ENCODE measurements around the gene ARHGAP26.

The ARHGAP26 gene

GRCh38 chr5:142849466-142849865 is 79.3 kb downstream of the ARHGAP26 start:
- no peak for DNase-seq (ENCODE audit: low read depth)

- DNase-seq (ENCODE audit: low read depth), result no peak
Observed at GRCh38 chr5:142849880-142850279, 79.7 kb downstream of the ARHGAP26 start.

- DNase-seq (ENCODE audit: low read depth), result no peak
Observed at GRCh38 chr5:142851731-142852130, 81.6 kb downstream of the ARHGAP26 start.

GRCh38 chr5:142852416-142853198 is 82.4 kb downstream of the ARHGAP26 start:
- DNase-seq (ENCODE audit: low read depth), result no peak

- no peak for DNase-seq (ENCODE audit: low read depth)
Observed at GRCh38 chr5:142853682-142854081, 83.5 kb downstream of the ARHGAP26 start.

- no peak for DNase-seq (ENCODE audit: low read depth)
Observed at GRCh38 chr5:142856269-142856782, 86.1 kb downstream of the ARHGAP26 start.

- no peak for DNase-seq (ENCODE audit: low read depth)
Observed at GRCh38 chr5:142857405-142857804, 87.2 kb downstream of the ARHGAP26 start.

- no peak for DNase-seq (ENCODE audit: low read depth)
Observed at GRCh38 chr5:142859037-142859436, 88.9 kb downstream of the ARHGAP26 start.

- no peak for DNase-seq (ENCODE audit: low read depth)
Observed at GRCh38 chr5:142860270-142860669, 90.1 kb downstream of the ARHGAP26 start.

- DNase-seq (ENCODE audit: low read depth), result no peak
Observed at GRCh38 chr5:142861011-142861410, 90.8 kb downstream of the ARHGAP26 start.

- no peak for DNase-seq (ENCODE audit: low read depth)
Observed at GRCh38 chr5:142862594-142862993, 92.4 kb downstream of the ARHGAP26 start.

GRCh38 chr5:142863856-142864255 is 93.7 kb downstream of the ARHGAP26 start:
- no peak for DNase-seq (ENCODE audit: low read depth)

GRCh38 chr5:142864290-142865260 is 94.4 kb downstream of the ARHGAP26 start:
- no peak for DNase-seq (ENCODE audit: low read depth)

GRCh38 chr5:142865631-142866030 is 95.5 kb downstream of the ARHGAP26 start:
- no peak for DNase-seq (ENCODE audit: low read depth)

GRCh38 chr5:142866563-142867275 is 96.5 kb downstream of the ARHGAP26 start:
- DNase-seq (ENCODE audit: low read depth), result no peak

GRCh38 chr5:142869886-142870285 is 99.7 kb downstream of the ARHGAP26 start:
- no peak for DNase-seq (ENCODE audit: low read depth)

GRCh38 chr5:142870532-142871362 is 100.6 kb downstream of the ARHGAP26 start:
- no peak for DNase-seq (ENCODE audit: low read depth)

GRCh38 chr5:142871363-142872193 is 101.4 kb downstream of the ARHGAP26 start:
- DNase-seq (ENCODE audit: low read depth), result no peak

GRCh38 chr5:142872217-142872616 is 102.0 kb downstream of the ARHGAP26 start:
- no peak for DNase-seq (ENCODE audit: low read depth)

GRCh38 chr5:142872795-142873194 is 102.6 kb downstream of the ARHGAP26 start:
- no peak for DNase-seq (ENCODE audit: low read depth)
